GM18511 (cell line): ENCODE measurements around the gene TTBK2.
"Not testable (repeated sequence)": the region's sequence is repeated elsewhere in the genome, so short reads cannot be mapped to it uniquely, and the experiment has no call there.

Experiments used
- ATAC-seq: cut with Tn5 transposase; IDR thresholded peaks from one replicate; pipeline ENCODE4 v1.9.1; 2021; ENCODE audit warnings: mild to moderate bottlenecking, moderate library complexity; ENCODE audit not compliant: unreplicated experiment

Gene TTBK2

DNA sequence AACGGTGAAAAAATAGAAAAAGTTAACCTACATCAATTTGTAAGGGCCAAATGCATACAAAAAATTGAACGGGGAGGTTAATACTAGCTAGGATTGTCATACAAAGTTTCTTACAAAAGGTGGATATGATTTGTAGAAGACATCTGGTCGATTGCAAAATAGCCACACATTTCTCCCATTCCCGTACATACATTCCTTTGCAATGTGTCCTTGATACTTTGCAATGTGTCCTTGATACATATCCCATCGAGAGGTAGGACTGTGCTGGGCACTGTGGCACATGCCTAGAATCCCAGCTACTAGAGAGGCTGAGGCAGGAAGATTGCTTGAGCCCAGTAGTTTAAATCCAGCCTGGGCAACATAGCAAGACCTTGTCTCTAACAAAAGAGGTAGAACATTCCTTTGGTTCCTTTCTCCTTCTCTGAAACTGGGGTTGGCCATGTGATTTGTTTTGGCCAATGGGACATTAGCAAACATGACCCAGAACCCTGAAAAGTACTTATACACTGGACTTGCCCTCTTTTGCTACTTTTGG lies 9.5 kb downstream of the TTBK2 start:
- ATAC-seq, result no peak

- ATAC-seq, result no peak
Observed at GRCh38 chr15:42908538-42908937, 12.0 kb downstream of the TTBK2 start.

DNA sequence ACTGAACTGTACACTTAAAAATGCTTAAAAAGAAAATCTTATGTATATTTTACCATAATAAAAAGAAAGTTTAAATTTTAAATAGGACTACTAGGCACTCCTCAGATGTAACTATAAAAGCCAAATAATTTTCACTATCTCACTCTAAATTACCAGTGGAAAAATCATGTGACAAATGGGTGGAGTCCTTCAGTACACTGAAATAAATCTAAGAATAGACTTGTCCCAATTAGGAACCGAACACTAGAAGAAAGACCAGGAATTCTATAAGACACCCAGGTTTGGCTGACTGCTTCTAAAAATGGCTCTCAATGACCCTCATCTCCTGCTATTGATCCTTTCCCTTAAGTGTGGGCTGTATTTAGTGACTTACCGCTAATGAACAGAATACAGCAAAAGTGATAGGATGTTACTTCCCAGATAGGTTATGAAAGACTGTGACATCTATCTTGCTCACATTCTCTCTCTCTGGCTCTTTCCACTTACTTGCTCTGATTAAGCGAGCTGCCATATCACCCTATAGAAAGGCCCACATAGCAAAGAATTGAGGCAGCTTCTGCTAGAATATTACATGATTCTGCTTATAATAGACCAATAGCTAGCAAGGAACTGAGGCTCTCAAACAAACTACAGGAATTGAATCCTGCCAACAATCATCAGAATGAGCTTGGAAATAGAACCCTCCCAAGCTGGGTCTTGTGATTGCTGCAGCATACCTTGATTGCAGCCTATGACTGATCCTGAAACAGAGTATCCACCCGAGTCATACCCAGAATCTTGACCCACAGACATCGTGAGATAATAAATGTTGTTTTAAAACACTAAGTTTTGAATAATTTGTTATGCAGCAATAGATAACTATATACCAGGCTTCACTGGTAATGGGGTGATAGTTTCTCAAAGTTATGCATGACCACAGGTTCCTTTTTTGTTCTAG lies 16.9 kb downstream of the TTBK2 start:
- no peak for ATAC-seq

DNA sequence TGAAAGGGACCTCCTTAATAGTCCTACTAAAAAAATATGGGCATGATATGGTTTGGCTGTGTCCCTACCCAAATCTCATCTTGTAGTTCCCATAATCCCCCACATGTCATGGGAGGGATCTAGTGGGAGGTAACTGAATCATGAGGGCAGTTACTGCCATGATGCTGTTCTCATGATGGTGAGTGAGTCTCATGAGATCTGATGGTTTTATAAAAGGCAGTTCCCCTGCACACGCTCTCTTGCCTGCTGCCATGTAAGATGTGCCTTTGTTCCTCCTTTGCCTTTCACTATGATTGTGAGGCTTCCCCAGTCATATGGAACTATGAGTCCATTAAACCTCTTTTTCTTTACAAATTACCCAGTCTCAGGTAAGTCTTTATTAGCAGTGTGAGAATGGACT lies 26.7 kb downstream of the TTBK2 start:
- ATAC-seq, result not testable (repeated sequence)

- no peak for ATAC-seq
Observed at GRCh38 chr15:42891569-42891968, 29.0 kb downstream of the TTBK2 start.

DNA sequence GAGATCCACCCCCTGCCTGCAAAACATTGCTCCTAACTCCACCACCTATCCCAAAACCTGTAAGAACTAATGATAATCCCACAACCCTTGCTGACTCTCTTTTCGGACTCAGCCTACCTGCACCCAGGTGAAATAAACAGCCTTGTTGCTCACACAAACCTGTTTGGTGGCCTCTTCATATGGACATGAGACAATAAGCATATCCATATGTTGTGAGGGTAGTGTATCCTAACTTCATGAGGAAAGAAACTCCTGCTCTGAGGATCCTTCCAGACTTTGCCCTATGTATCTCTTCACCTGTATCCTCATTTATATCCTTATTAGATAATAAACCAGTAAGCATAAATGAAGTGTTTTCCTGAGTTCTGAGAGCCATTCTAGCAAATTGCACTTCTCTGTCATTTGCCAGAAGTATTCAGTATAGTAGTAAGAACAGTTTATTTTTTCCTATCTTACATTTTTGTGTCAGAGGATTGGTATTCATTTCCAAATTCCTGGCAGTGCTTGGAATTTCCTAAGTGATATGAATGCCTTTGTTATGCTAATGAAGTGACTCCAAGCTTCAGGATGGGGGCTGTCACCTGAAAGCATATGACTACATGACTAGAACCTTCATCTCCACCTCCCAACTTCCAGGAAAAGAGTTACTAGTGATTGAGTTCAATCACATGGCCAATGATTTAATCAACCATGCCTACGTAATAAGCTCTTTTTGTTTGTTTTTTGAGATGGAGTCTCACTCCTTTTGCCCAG lies 30.2 kb downstream of the TTBK2 start:
- no peak for ATAC-seq

DNA sequence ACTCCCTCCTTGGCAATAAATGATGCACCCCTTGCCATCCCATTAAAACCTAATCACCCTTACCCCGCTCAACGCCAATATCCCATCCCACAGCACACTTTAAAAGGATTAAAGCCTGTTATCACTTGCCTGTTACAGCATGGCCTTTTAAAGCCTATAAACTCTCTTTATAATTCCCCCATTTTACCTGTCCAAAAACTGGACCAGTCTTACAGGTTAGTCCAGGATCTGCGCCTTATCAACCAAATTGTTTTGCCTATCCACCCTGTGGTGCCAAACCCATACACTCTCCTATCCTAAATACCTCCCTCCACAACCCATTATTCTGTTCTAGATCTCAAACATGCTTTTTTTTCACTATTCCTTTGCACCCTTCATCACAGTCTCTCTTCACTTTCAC lies 33.2 kb downstream of the TTBK2 start:
- not testable (repeated sequence) for ATAC-seq

DNA sequence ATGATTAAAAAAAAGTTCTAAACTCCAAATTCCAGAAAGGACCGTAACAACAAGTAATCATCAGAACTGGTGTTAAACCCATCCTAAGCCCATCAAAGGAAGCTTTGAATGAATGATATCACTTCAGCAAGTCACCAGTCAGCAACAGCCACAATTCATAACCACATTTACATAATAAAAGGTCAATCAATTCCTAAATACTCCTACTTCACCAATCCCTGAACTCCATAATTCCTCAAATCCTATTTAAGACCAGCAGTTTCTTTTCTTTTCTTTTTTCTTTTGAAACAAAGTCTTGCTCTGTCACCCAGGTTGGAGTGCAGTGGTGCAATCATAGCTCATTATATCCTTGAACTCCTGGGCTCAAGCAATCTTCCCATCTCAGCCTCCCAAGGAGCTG lies 40.5 kb downstream of the TTBK2 start:
- no peak for ATAC-seq

- no peak for ATAC-seq
Observed at GRCh38 chr15:42879443-42879842, 41.1 kb downstream of the TTBK2 start.

DNA sequence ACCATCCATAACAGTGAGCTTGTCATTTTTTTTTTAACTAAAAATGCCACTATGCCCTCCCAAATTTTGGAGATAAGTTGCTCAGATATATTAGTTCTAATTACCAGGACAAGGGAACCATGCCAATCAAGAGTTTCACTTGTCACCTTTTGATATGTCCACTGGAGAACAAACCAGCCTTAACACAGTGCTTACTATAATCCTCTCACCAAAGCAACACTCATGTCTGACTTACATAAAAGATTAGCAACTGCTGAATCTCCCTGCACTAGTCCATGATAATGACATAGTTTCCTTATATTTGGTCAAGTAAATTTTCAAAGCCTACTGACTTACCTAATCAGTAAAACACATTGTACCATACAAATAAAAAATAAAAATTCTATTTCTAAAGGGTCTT lies 44.4 kb downstream of the TTBK2 start:
- no peak for ATAC-seq

DNA sequence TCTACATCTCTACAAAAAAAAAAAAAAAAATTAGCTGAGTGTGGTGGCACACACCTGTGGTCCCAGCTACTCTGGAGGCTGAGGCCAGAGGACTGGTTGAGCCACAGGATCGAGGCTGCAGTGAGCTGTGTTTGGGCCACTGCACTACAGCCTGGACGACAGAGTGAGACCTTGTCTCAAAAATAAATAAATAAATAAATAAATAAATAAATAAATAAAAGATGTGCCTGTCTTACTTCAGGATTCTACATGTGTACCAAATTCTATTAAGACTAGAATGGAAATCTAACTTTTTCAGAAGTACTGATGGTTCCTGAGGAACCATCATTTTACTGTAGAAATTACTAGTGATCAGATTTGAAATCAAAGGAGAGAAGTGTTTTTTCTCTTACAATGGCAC lies 51.9 kb downstream of the TTBK2 start:
- ATAC-seq, result no peak

DNA sequence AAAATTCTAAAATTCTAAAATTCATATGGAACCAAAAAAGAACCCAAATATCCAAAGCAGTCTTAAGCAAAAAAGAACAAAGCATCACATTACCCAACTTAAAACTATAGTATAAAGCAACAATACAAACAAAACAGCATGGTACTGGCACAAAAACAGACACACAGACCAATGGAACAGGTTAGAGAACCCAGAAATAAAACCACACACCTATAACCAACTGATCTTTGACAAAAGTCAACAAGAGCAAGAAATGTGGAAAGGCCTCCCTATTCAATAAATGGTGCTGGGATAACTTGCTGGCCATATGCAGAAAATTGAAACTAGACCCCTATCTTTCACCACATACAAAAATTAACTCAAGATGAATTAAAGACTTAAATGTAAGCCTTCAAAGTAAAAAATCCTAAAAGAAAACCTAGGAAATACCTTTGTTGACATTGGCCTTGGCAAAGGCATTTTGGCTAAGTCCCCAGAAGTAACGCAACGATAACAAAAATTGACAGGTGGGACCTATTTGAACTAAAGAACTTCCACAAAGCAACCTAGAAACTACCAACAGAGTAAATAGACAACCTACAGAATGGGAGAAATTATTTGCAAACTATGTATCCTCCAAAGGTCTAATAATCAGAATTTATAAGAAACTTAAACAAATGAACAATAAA lies 56.9 kb downstream of the TTBK2 start:
- ATAC-seq, result no peak

DNA sequence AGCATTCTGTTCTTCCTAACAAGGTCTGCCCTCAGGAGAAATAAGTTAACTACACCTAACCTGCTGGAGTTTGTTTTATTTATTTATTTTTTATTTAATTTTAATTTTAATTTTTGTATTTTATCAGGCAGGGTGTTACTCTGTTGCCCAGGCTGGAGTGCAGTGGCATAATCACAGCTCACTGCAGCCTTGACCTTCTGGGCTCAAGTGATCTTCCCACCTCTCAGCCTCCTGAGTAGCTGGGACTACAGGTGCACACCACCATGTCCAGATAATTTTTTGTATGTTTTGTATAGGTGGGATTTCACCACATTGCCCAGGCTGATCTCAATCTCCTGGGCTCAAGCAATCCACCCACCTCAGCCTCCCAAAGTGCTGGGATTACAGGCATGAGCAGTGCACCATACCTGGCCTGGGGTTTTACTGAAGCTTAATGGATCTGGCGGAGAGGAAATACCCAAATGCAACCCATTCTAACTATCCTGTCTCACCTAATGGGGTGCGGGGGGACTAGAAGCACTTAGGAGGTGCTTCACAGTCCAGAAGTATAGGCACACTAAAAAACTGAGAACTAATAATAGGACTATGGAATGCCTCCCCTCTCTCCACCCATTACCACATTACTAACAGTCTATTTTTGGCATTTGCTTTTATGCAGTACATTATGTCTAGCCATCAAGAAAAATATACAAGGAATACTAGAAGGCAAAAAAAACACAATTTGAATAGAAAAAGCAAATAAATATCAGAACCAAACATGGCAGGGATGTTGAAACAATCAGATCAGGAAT lies 61.4 kb downstream of the TTBK2 start:
- ATAC-seq, result no peak

DNA sequence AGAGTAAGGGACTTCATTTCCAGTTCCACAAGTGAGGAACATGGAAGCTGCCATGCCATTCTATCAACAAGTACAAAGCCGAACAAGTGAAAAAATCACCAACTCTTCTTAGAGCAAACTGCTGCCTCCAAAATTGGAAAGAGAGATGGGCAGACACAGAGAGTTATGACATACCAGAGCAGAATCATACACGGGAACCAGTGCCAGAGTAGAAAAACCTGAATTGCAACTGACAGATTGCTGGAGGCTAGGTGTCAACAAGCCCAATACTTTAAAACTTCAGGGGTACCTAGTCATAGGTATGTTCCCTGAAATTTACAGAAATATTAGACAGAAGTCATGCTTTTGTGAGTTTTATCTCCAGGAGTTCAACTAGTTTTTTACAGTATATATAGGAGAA lies 62.0 kb downstream of the TTBK2 start:
- no peak for ATAC-seq

GRCh38 chr15:42854576-42854975 lies 66.0 kb downstream of the TTBK2 start:
- ATAC-seq, result no peak

- ATAC-seq, result no peak
Observed at GRCh38 chr15:42849836-42850235, 70.7 kb downstream of the TTBK2 start.

DNA sequence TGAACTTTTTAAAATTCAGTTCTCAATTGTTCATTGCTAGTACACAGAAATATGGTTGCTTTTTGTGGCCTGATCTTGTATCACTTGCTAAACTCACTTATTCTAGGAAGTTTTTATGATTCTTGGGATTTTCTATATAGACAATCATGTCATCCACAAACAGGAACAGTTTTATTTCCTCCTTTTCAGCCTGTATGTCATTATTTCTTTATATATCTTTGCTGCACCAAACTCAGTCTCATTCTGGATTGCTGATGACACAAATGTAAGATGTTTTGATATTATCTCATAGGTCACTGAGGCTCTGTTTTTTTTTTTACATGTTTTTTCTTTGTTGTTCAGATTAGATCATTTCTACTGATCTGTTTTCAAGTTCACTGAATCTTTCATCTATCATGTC lies 71.7 kb downstream of the TTBK2 start:
- ATAC-seq, result no peak

DNA sequence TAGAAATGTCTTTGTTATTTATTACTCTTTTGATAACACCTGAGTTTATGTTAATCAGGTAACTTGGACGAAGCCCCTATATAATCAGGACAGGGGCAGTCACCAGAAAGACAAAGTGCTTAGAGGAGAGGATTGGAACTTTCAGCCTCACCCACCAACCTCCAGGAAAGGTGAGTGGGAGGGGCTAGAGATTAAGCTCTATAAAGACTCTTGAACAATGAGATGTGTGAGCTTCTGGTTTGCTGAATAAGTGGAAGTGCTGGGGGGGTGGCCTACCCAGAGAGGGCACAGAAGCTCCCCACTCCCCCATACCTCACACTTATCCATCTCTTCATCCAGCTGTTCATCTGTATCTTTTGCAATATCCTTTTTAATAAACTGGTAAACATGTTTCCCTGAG lies 73.9 kb downstream of the TTBK2 start:
- no peak for ATAC-seq

- no peak for ATAC-seq
Observed at GRCh38 chr15:42845581-42845980, 75.0 kb downstream of the TTBK2 start.

DNA sequence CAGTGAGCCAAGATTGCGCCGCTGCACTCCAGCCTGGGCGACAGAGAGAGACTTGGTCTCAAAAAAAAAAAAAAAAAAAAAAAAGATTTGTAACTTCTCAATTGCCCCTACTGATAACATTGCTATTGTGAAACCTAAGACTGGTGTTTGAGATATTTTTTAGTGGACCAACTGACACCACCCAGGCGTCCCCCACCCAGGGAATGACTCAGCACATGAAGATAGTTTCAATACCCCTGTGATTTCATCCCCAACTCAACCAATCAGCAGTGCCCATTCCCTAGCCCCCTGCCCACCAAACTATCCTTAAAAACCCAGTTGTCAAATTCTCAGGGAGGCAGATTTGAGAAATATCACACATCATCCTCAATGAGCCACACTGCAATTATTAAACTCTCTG lies 76.9 kb downstream of the TTBK2 start:
- no peak for ATAC-seq

GRCh38 chr15:42836251-42836650 lies 84.3 kb downstream of the TTBK2 start:
- no peak for ATAC-seq
